Activated naive CD4-positive, alpha-beta T cell treated with anti-CD3 and anti-CD28 coated beads for 36 hours (primary cell): ENCODE measurements around the gene PRLH. TPM values are rescaled to one million over a fixed set of nuclear protein-coding genes. Genes with fewer than 3 reads are reported as not detected.

Experiments used
- CTCF ChIA-PET: fragments of 350-600 bp; sonication (Branson Sonifier 250); formaldehyde crosslinking; loops from one replicate; lab custom pipeline; 2021; ENCODE audit warnings: antibody characterized with exemption; lab: Charles Lee
- DNase-seq: peaks from one replicate; pipeline ENCODE4 v3.0.0-alpha.2; 2020
- H3K27ac Mint-ChIP-seq: one replicate; pipeline ENCODE4 v1.8.0; 2021; ENCODE audit warnings: mild to moderate bottlenecking, mixed read lengths
- H3K27me3 Mint-ChIP-seq: one replicate; pipeline ENCODE4 v1.8.0; 2021; ENCODE audit warnings: low read depth, mixed read lengths
- H3K36me3 Mint-ChIP-seq: one replicate; pipeline ENCODE4 v1.8.0; 2021; ENCODE audit warnings: low read depth, mixed read lengths
- H3K4me1 Mint-ChIP-seq: one replicate; pipeline ENCODE4 v1.8.0; 2021; ENCODE audit warnings: low read depth, mixed read lengths
- H3K4me3 Mint-ChIP-seq: one replicate; pipeline ENCODE4 v1.8.0; 2021; ENCODE audit warnings: mild to moderate bottlenecking, moderate library complexity, mixed read lengths
- H3K9me3 Mint-ChIP-seq: one replicate; pipeline ENCODE4 v1.8.0; 2021; ENCODE audit warnings: mixed read lengths
- intact Hi-C: fragments of 100-400 bp; cut with micrococcal nuclease; formaldehyde crosslinking; loops from one replicate; pipeline ENCODE4 v1.15.1; 2023
- total RNA-seq, 2 experiments: library from RNA; stranded (reverse); gene quantifications; one replicate each; pipeline ENCODE4 v1.2.3, GENCODE V29; 2021

The PRLH gene
- total RNA-seq, 2 experiments from 2014 or later: not detected

GRCh38 chr2:237540823-237541222 lies 25.6 kb upstream of the PRLH start:
- intact Hi-C loops: no loop called here
- Mint-ChIP-seq H3K27me3 (no peaks in the 10 kb centered on the region), H3K4me3 (no peak overlapping the region), H3K4me1 (no peaks in the 10 kb centered on the region), H3K27ac (no peak overlapping the region), H3K9me3 (no peaks in the 10 kb centered on the region), H3K36me3 (no peaks in the 10 kb centered on the region)
- CTCF ChIA-PET: interaction anchor here (1.3 to 1.9 kb wide), 2 partner anchors 29 to 32 kb away, joined by 5 read pairs; no protein-coding TSS in a partner anchor
- no peak for DNase-seq

- Mint-ChIP-seq H3K9me3 (no peaks in the 10 kb centered on the region), H3K27me3 (no peaks in the 10 kb centered on the region), H3K4me3 (no peak overlapping the region), H3K36me3 (no peaks in the 10 kb centered on the region), H3K4me1 (no peaks in the 10 kb centered on the region), H3K27ac (no peak overlapping the region)
- intact Hi-C loops: no loop called here
- CTCF ChIA-PET: no interaction called here
- no peak for DNase-seq
These were observed 25.1 kb upstream of the PRLH start for GRCh38 chr2:237541243-237541642.

GRCh38 chr2:237542001-237542704 lies 24.2 kb upstream of the PRLH start:
- Mint-ChIP-seq H3K27ac (no peak overlapping the region), H3K27me3 (no peaks in the 10 kb centered on the region), H3K9me3 (no peaks in the 10 kb centered on the region), H3K36me3 (no peaks in the 10 kb centered on the region), H3K4me3 (no peak overlapping the region), H3K4me1 (no peaks in the 10 kb centered on the region)
- CTCF ChIA-PET: no interaction called here
- intact Hi-C loops: no loop called here
- DNase-seq: no peak

GRCh38 chr2:237546040-237546875 lies 20.1 kb upstream of the PRLH start:
- Mint-ChIP-seq H3K27me3 (no peaks in the 10 kb centered on the region), H3K27ac (no peak overlapping the region)
- intact Hi-C loops: no loop called here

GRCh38 chr2:237546876-237547395 lies 19.4 kb upstream of the PRLH start:
- Mint-ChIP-seq H3K27me3 (no peaks in the 10 kb centered on the region), H3K9me3 (no peaks in the 10 kb centered on the region), H3K36me3 (no peaks in the 10 kb centered on the region), H3K27ac (no peak overlapping the region), H3K4me3 (no peak overlapping the region), H3K4me1 (no peaks in the 10 kb centered on the region)
- intact Hi-C loops: no loop called here
- CTCF ChIA-PET: interaction anchor here (0.7 kb wide), 1 partner anchor 178 kb away, joined by 4 read pairs; no protein-coding TSS in a partner anchor
- DNase-seq: no peak

More at GRCh38 chr2:237546040-237546875, 20.1 kb upstream of the PRLH start:
- H3K9me3 Mint-ChIP-seq: no peaks in the 10 kb centered on the region
- H3K4me1 Mint-ChIP-seq: no peaks in the 10 kb centered on the region
- H3K36me3 Mint-ChIP-seq: no peaks in the 10 kb centered on the region
- no peak overlapping the region for H3K4me3 Mint-ChIP-seq
- no peak for DNase-seq
- CTCF ChIA-PET: interaction anchor here (0.9 kb wide), 1 partner anchor 33 kb away, joined by 3 read pairs; no protein-coding TSS in a partner anchor

GRCh38 chr2:237547841-237548416 lies 18.4 kb upstream of the PRLH start:
- CTCF ChIA-PET: interaction anchor here (0.7 to 3.1 kb wide), 3 partner anchors 24 to 179 kb away, joined by 4 to 20 read pairs (median 7); no protein-coding TSS in a partner anchor
- Mint-ChIP-seq H3K36me3 (no peaks in the 10 kb centered on the region), H3K4me3 (no peak overlapping the region), H3K27me3 (no peaks in the 10 kb centered on the region), H3K9me3 (no peaks in the 10 kb centered on the region), H3K4me1 (no peaks in the 10 kb centered on the region), H3K27ac (no peak overlapping the region)
- intact Hi-C loops: no loop called here
- DNase-seq: no peak

GRCh38 chr2:237549216-237549615 lies 17.2 kb upstream of the PRLH start:
- intact Hi-C loops: no loop called here
- no peaks in the 10 kb centered on the region for H3K4me1 Mint-ChIP-seq

GRCh38 chr2:237549643-237550415 lies 16.5 kb upstream of the PRLH start:
- peaks cover 2% of the 10 kb centered on the region for H3K9me3 Mint-ChIP-seq
- H3K36me3 Mint-ChIP-seq: no peaks in the 10 kb centered on the region
- H3K4me1 Mint-ChIP-seq: no peaks in the 10 kb centered on the region
- CTCF ChIA-PET: interaction anchor here (1.9 to 3.1 kb wide), 3 partner anchors 22 to 37 kb away, joined by 4 to 20 read pairs (median 7); no protein-coding TSS in a partner anchor
- H3K27me3 Mint-ChIP-seq: no peaks in the 10 kb centered on the region
- H3K4me3 Mint-ChIP-seq: no peak overlapping the region
- intact Hi-C loops: no loop called here
- no peak for DNase-seq
- no peak overlapping the region for H3K27ac Mint-ChIP-seq

More at GRCh38 chr2:237549216-237549615, 17.2 kb upstream of the PRLH start:
- H3K36me3 Mint-ChIP-seq: no peaks in the 10 kb centered on the region
- no peak overlapping the region for H3K4me3 Mint-ChIP-seq
- no peak for DNase-seq
- no peak overlapping the region for H3K27ac Mint-ChIP-seq
- CTCF ChIA-PET: interaction anchor here (2.2 to 3.1 kb wide), 2 partner anchors 23 to 37 kb away, joined by 7 to 20 read pairs; no protein-coding TSS in a partner anchor
- no peaks in the 10 kb centered on the region for H3K27me3 Mint-ChIP-seq
- no peaks in the 10 kb centered on the region for H3K9me3 Mint-ChIP-seq

GRCh38 chr2:237551071-237551574 lies 15.3 kb upstream of the PRLH start:
- intact Hi-C loops: no loop called here

GRCh38 chr2:237552908-237553307 lies 13.5 kb upstream of the PRLH start:
- CTCF ChIA-PET: no interaction called here
- intact Hi-C loops: no loop called here

More at GRCh38 chr2:237551071-237551574, 15.3 kb upstream of the PRLH start:
- CTCF ChIA-PET: interaction anchor here (1.9 kb wide), 1 partner anchor 38 kb away, joined by 4 read pairs; no protein-coding TSS in a partner anchor
- no peak overlapping the region for H3K27ac Mint-ChIP-seq
- H3K4me3 Mint-ChIP-seq: no peak overlapping the region
- no peaks in the 10 kb centered on the region for H3K36me3 Mint-ChIP-seq
- no peaks in the 10 kb centered on the region for H3K4me1 Mint-ChIP-seq
- no peak for DNase-seq
- H3K9me3 Mint-ChIP-seq: peaks cover 8% of the 10 kb centered on the region
- H3K27me3 Mint-ChIP-seq: peaks cover 1% of the 10 kb centered on the region

GRCh38 chr2:237553948-237554347 lies 12.4 kb upstream of the PRLH start:
- DNase-seq: no peak
- CTCF ChIA-PET: interaction anchor here (0.7 kb wide), 1 partner anchor 44 kb away, joined by 3 read pairs; no protein-coding TSS in a partner anchor
- Mint-ChIP-seq H3K4me1 (peaks cover 13% of the 10 kb centered on the region), H3K9me3 (peaks cover 10% of the 10 kb centered on the region), H3K27me3 (peaks cover 5% of the 10 kb centered on the region), H3K36me3 (no peaks in the 10 kb centered on the region), H3K27ac (no peak overlapping the region), H3K4me3 (no peak overlapping the region)
- intact Hi-C loops: no loop called here

More at GRCh38 chr2:237552908-237553307, 13.5 kb upstream of the PRLH start:
- H3K4me3 Mint-ChIP-seq: no peak overlapping the region
- H3K27me3 Mint-ChIP-seq: peaks cover 4% of the 10 kb centered on the region
- DNase-seq: no peak
- peaks cover 10% of the 10 kb centered on the region for H3K4me1 Mint-ChIP-seq
- peaks cover 10% of the 10 kb centered on the region for H3K9me3 Mint-ChIP-seq
- H3K36me3 Mint-ChIP-seq: no peaks in the 10 kb centered on the region
- no peak overlapping the region for H3K27ac Mint-ChIP-seq
